ENCODE results near the gene GNLY.

GNLY gene

GRCh38 chr2:85728883-85729824, 35.0 kb downstream of the GNLY start:
- peak; percentile 79 for DNase-seq (ENCODE audit: low spot score)

DNA sequence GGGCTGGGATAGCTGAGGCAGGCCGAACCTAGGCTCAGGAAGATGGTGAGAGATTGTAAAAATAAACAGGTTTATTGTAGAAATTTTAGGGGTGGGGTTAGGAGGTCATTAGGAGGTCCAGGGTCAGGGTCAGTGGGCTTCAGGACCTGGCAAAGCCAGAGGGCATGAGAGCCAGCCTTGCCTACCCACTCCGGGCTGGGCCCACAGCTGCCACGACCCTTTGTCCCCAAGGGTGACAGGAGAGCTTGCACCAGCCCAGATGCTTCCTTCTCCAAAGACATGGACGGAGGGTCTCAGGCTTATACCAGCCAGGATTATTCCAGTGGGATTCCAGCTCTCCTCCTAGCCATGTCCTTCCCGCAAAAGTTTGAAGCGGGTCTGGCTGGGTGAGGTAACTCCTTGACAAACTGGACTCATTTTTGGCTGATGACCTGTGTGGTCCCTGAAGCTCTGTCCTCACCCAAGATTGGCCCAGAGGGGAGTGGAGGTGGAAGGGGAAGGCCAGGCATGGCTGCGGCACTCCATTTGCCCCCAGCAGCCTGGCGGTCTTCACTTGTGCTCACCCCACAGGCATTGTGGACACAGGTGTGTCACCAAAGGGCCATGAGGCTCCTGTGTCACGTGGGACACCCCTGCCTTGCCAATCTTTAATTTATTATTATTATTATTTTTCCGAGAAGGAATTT, 35.8 kb downstream of the GNLY start:
- DNase-seq (ENCODE audit: low spot score), result no peak

DNA sequence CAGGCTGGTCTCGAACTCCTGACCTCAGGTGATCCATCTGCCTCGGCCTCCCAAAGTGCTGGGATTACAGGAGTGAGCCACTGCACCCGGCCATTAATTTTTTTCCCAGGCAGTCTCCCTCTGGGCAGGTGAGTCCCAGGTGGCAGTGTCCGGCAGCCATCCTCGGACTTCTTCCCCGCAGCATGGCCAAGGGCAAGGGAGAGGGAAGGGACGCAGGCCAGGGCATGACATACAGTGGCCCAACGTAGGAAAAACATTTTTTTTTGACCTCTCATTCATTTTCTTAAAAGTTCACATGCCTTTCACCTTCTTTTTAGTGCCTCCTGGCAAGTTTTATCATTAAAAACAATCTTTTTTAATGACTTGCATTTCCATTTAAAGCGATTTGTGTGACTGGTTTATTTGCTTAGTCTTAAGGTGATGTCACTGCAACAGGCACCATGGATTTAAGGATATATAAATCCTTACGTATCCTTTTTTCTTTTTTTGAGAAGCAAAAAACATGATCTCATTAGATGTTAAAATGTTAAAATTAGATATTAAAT, 36.6 kb downstream of the GNLY start:
- no peak for DNase-seq (ENCODE audit: low spot score)

GRCh38 chr2:85731606-85732005, 37.4 kb downstream of the GNLY start:
- no peak for DNase-seq (ENCODE audit: low spot score)

- DNase-seq (ENCODE audit: low spot score), result no peak
Measured at GRCh38 chr2:85732467-85733120, 38.4 kb downstream of the GNLY start.

- no peak for DNase-seq (ENCODE audit: low spot score)
Measured at GRCh38 chr2:85733121-85733960, 39.2 kb downstream of the GNLY start.

- DNase-seq (ENCODE audit: low spot score), result no peak
Measured at GRCh38 chr2:85734015-85734414, 39.9 kb downstream of the GNLY start.

- no peak for DNase-seq (ENCODE audit: low spot score)
Measured at GRCh38 chr2:85734942-85735608, 40.9 kb downstream of the GNLY start.

DNA sequence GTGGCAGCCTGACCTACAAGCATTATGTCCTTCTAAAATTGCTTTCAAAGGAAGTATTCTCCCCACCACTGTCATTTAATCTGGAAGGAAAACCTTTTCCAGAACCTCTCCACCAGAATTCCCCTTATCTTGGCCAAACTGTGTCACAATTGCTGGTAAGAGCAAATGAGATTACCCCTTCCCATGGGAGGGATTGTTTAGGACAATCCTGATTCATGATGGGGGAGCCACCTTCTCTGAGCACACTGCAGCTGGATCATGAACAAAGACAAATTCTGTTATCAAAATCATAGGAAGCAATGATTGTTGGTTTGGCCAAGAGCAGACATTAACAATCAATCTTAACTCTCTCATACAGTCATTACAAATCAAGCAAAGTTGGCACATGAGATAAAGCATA, 41.5 kb downstream of the GNLY start:
- DNase-seq (ENCODE audit: low spot score), result no peak

DNA sequence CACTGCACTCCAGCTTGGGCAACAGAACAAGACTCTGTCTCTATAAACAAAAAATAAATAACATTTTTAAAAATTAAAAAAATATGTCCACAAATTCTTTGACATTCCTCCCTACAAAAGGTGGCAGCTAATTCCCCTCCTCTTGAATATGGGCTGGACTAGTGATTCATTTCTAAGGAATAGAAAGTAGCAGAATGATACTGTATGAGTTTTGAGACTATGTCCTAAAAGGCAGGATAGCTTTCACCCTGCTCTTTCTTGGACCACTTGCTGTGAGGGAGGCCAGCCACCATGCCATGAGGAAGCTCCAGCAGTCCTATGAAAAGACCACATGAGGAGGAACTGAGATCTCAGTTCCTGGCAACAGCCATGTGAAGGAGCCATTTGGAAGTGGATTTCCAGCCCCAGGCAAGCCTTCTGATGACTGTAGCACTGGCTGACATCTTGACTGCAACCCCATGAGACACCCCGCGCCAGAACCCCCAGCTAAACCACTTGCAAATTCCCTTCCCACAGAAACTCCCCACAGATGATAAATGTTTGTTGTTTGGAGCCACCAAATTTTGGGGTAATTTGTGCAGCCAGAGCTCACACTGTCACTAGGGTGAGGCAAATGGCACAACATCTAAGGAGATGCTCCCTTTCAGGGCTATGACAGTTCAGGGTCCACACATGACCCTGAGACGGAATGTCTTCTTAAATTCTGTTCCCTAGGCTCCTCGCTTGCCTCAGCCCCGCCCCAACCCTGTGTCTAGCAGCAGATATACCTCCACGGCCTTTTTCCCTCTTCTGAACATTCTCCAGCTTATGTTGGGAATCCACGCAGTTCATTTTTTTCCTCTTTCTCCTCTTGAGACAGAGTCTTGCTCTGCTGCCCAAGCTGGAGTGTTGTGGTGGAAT, 42.5 kb downstream of the GNLY start:
- DNase-seq (ENCODE audit: low spot score), result no peak

- DNase-seq (ENCODE audit: low spot score), result no peak
Measured at GRCh38 chr2:85737481-85737880, 43.3 kb downstream of the GNLY start.

DNA sequence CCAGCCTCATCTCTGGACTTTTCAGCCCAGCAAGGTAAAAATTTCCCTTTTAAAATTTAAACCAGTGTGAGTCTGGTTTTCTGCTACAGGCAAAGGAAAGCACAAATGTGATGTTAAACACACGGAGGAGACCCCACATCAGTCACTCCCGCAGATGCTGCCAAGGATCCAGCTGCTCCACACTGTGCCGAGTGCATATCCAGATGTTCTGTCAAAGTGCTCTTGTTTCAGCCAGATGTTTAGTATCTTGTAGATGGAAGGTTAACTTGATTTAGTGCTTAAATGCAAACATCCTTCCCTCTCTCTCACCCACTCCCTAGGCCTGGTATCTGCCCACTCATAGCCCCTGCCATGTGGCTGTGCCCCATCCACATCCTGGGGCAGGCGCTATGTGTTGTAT, 43.8 kb downstream of the GNLY start:
- no peak for DNase-seq (ENCODE audit: low spot score)

DNA sequence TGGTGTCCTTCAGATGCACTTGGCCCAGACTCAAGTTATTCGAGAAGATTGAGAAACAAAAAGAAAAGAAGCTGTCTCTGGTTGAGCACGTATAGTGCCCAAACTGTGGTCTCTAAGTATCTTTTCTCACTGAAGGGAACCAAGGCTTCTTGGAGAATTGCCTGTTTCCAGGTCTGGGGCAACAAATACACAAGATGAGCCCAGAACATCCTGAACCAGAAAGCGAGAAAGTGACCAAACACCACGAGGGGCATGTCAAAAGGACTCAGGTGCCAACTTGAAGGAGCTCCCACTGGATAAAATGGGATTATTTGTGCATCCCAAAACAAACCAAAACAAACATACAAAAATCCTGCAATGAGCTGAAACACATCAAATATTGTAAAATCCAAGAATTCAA, 46.0 kb downstream of the GNLY start:
- no peak for DNase-seq (ENCODE audit: low spot score)

- DNase-seq (ENCODE audit: low spot score), result no peak
Measured at GRCh38 chr2:85741211-85741832, 47.2 kb downstream of the GNLY start.

GRCh38 chr2:85741833-85742455, 47.8 kb downstream of the GNLY start:
- peak; percentile 93 for DNase-seq (ENCODE audit: low spot score)

GRCh38 chr2:85743304-85743978, 49.3 kb downstream of the GNLY start:
- DNase-seq (ENCODE audit: low spot score), result no peak

DNA sequence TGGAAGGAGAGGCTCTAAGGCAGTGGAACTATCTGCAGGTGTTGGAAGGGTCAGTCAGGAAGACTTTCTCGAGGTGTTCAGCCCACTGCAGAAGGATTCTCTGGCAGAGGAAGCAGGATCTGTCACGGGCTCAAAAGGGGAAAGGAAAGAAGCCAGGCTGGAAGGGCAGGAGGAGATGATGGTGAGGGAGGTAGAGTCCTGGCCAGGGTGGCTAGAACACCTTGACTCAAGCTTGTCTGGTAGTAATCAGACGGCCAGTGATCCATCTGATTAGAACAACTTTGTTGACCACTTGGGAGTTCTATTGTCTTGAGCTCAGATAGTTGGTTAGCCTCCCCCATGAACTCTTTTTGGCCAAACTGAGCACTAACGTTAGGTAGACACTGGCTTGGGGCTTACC, 49.9 kb downstream of the GNLY start:
- DNase-seq (ENCODE audit: low spot score), result no peak
